Nephron (organoid): Measurements from ENCODE around the gene OR4C11.

Source experiments
- H3K27ac Mint-ChIP-seq, 3 experiments: 2 replicates each; pipeline ENCODE4 v1.8.0; 2020; ENCODE audit warnings: mixed read lengths in 3 of 3, mild to moderate bottlenecking in 2 of 3, moderate library complexity in 1 of 3
- H3K27me3 Mint-ChIP-seq: 2 replicates; pipeline ENCODE4 v1.8.0; 2021; ENCODE audit warnings: low read depth, mild to moderate bottlenecking, moderate library complexity, mixed read lengths
- H3K36me3 Mint-ChIP-seq: 2 replicates; pipeline ENCODE4 v1.8.0; 2020; ENCODE audit warnings: low read depth, mixed read lengths
- H3K4me1 Mint-ChIP-seq: 2 replicates; pipeline ENCODE4 v1.8.0; 2020; ENCODE audit warnings: mixed read lengths
- H3K4me3 Mint-ChIP-seq, 3 experiments: 2 replicates each; pipeline ENCODE4 v1.8.0; 2020; ENCODE audit warnings: mild to moderate bottlenecking in 3 of 3, mixed read lengths in 3 of 3, moderate library complexity in 2 of 3
- H3K9me3 Mint-ChIP-seq: 2 replicates; pipeline ENCODE4 v1.8.0; 2020; ENCODE audit warnings: mixed read lengths
- CTCF ChIP-seq, 3 experiments: fragments of 200-600 bp; sonication (generic); IDR thresholded peaks; one replicate each; pipeline ENCODE4 v1.5.0; 2021; ENCODE audit warnings: antibody characterized with exemption in 3 of 3; ENCODE audit not compliant: unreplicated experiment in 3 of 3

The OR4C11 gene

GRCh38 chr11:55572548-55572947 is 34.9 kb downstream of the OR4C11 start:
- no peak for TF ChIP-seq CTCF (IDR thresholded peaks at IDR 0.05; ENCODE audit: unreplicated experiment in 3 of 3)
- Mint-ChIP-seq H3K4me3 (no peak overlapping the region), H3K9me3 (peaks cover 32% of the 10 kb centered on the region), H3K27ac (no peak overlapping the region), H3K4me1 (no peaks in the 10 kb centered on the region), H3K27me3 (no peaks in the 10 kb centered on the region), H3K36me3 (no peaks in the 10 kb centered on the region)

- no peaks in the 10 kb centered on the region for H3K27me3 Mint-ChIP-seq
- H3K36me3 Mint-ChIP-seq = no peaks in the 10 kb centered on the region
- no peaks in the 10 kb centered on the region for H3K4me1 Mint-ChIP-seq
- H3K27ac Mint-ChIP-seq = no peak within 1 kb of the TSS
- TF ChIP-seq CTCF (IDR thresholded peaks at IDR 0.05; ENCODE audit: unreplicated experiment in 3 of 3) = no peak
- H3K4me3 Mint-ChIP-seq = no peak within 1 kb of the TSS
- H3K9me3 Mint-ChIP-seq = peaks cover 26% of the 10 kb centered on the region
Observed at GRCh38 chr11:55571828-55572227, 35.6 kb downstream of the OR4C11 start, which contains the start of gene OR4C16. TSS of gene OR4C16 (plus strand) at chr11:55572128. CDS start at chr11:55572128, 0 bp downstream.

DNA sequence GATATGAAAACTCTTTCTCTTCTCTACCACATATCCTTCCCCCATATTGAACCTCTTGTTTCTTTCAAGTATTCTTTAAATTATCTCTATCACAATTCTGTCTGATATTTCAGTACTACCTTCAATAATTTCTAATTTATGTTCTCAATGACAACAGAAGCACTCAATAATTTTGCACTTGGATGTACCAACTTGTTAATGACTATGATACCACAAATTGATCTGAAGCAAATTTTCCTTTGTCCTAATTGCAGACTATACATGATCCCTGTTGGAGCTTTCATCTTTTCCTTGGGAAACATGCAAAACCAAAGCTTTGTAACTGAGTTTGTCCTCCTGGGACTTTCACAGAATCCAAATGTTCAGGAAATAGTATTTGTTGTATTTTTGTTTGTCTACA is 53.3 kb downstream of the OR4C11 start, which contains the start of gene OR4C15:
TSS of gene OR4C15 (plus strand) at position 301 of the 400 bp plus-strand sequence. CDS start at position 301, 0 bp downstream.
- Mint-ChIP-seq H3K27me3 (no peaks in the 10 kb centered on the region), H3K9me3 (peaks cover 33% of the 10 kb centered on the region), H3K27ac (no peak within 1 kb of the TSS), H3K4me1 (no peaks in the 10 kb centered on the region), H3K4me3 (no peak within 1 kb of the TSS), H3K36me3 (no peaks in the 10 kb centered on the region)
- TF ChIP-seq CTCF (IDR thresholded peaks at IDR 0.05; ENCODE audit: unreplicated experiment in 3 of 3) = no peak
